WTC11 (cell line): ENCODE results near the gene LAMA2. TPM values are rescaled to one million over a fixed set of nuclear protein-coding genes. Genes with fewer than 3 reads are reported as not detected.

Experiments
- ATAC-seq: fragments of 200-7000 bp; cut with Tn5 transposase; 2 replicates; pipeline ENCODE4 v1.10.0; 2021; ENCODE audit warnings: mild to moderate bottlenecking, moderate library complexity
- CTCF ChIA-PET: fragments of 300-600 bp; sonication (Branson Sonifier 250); formaldehyde crosslinking; loops from one replicate; lab custom pipeline; 2021; ENCODE audit warnings: antibody characterized with exemption; lab: Charles Lee
- POLR2A ChIA-PET: fragments of 350-600 bp; sonication (Branson Sonifier 250); formaldehyde crosslinking; loops from one replicate; lab custom pipeline; 2021; ENCODE audit warnings: antibody characterized with exemption; lab: Charles Lee
- DNase-seq: peaks from one replicate; pipeline ENCODE4 v3.0.0; 2021; ENCODE audit warnings: low spot score
- H3K27ac Mint-ChIP-seq: 2 replicates; pipeline ENCODE4 v1.8.0; 2021; ENCODE audit warnings: mixed read lengths
- H3K27me3 Mint-ChIP-seq: 2 replicates; pipeline ENCODE4 v1.8.0; 2021; ENCODE audit warnings: low read depth, mild to moderate bottlenecking, moderate library complexity, mixed read lengths
- H3K36me3 Mint-ChIP-seq: 2 replicates; pipeline ENCODE4 v1.8.0; 2021; ENCODE audit warnings: mixed read lengths
- H3K4me1 Mint-ChIP-seq: 2 replicates; pipeline ENCODE4 v1.8.0; 2022; ENCODE audit warnings: mixed read lengths
- H3K4me3 Mint-ChIP-seq: 2 replicates; pipeline ENCODE4 v1.8.0; 2021; ENCODE audit warnings: mild to moderate bottlenecking, moderate library complexity, mixed read lengths
- H3K9me3 Mint-ChIP-seq: 2 replicates; pipeline ENCODE4 v1.8.0; 2021; ENCODE audit warnings: mixed read lengths
- ATF1 ChIP-seq: sonication (generic); formaldehyde crosslinking; IDR thresholded peaks from 2 replicates; pipeline ENCODE4 v1.8.1; 2023; ENCODE audit warnings: mild to moderate bottlenecking, moderate library complexity, missing genetic modification reagents
- CBFB ChIP-seq: sonication (generic); formaldehyde crosslinking; IDR thresholded peaks from 2 replicates; pipeline ENCODE4 v1.8.1; 2022; ENCODE audit warnings: mild to moderate bottlenecking, low read depth, missing genetic modification reagents
- CREB1 ChIP-seq: sonication (generic); formaldehyde crosslinking; IDR thresholded peaks from 2 replicates; pipeline ENCODE4 v1.8.0; 2023; ENCODE audit warnings: mild to moderate bottlenecking, missing genetic modification reagents
- CREM ChIP-seq: sonication (generic); formaldehyde crosslinking; IDR thresholded peaks from 2 replicates; pipeline ENCODE4 v1.8.1; 2022; ENCODE audit warnings: mild to moderate bottlenecking, missing genetic modification reagents, moderate library complexity
- E2F1 ChIP-seq: sonication (generic); formaldehyde crosslinking; IDR thresholded peaks from 2 replicates; pipeline ENCODE4 v1.8.0; 2022; ENCODE audit warnings: mild to moderate bottlenecking, missing genetic modification reagents
- E2F4 ChIP-seq: sonication (generic); formaldehyde crosslinking; IDR thresholded peaks from 2 replicates; pipeline ENCODE4 v1.8.1; 2022; ENCODE audit warnings: low read depth, mild to moderate bottlenecking, moderate library complexity, missing genetic modification reagents, borderline replicate concordance
- ELF4 ChIP-seq: sonication (generic); formaldehyde crosslinking; IDR thresholded peaks from 2 replicates; pipeline ENCODE4 v1.8.1; 2022; ENCODE audit warnings: low read depth, mild to moderate bottlenecking, moderate library complexity, missing genetic modification reagents
- ETV6 ChIP-seq: sonication (generic); formaldehyde crosslinking; IDR thresholded peaks from 2 replicates; pipeline ENCODE4 v1.8.1; 2022; ENCODE audit warnings: mild to moderate bottlenecking, missing genetic modification reagents
- GABPB1 ChIP-seq: sonication (generic); formaldehyde crosslinking; IDR thresholded peaks from 2 replicates; pipeline ENCODE4 v1.8.1; 2023; ENCODE audit warnings: mild to moderate bottlenecking, missing genetic modification reagents
- HMGXB4 ChIP-seq: sonication (generic); formaldehyde crosslinking; IDR thresholded peaks from 2 replicates; pipeline ENCODE4 v1.8.1; 2023; ENCODE audit warnings: mild to moderate bottlenecking, moderate library complexity, missing genetic modification reagents
- IRF2 ChIP-seq: sonication (generic); formaldehyde crosslinking; IDR thresholded peaks from 2 replicates; pipeline ENCODE4 v1.8.0; 2022; ENCODE audit warnings: low read depth, missing genetic modification reagents, borderline replicate concordance
- JAZF1 ChIP-seq: fragments of 250-450 bp; sonication (Bioruptor Pico); IDR thresholded peaks from 2 replicates; pipeline ENCODE4 v1.9.0; 2021; ENCODE audit warnings: moderate library complexity, mild to moderate bottlenecking, inconsistent platforms
- MLX ChIP-seq: sonication (generic); formaldehyde crosslinking; IDR thresholded peaks from 2 replicates; pipeline ENCODE4 v1.8.1; 2023; ENCODE audit warnings: mild to moderate bottlenecking, missing genetic modification reagents, moderate library complexity
- MXD4 ChIP-seq: fragments of 250-450 bp; sonication (Bioruptor Pico); IDR thresholded peaks from 2 replicates; pipeline ENCODE4 v1.8.0; 2021; ENCODE audit warnings: mild to moderate bottlenecking, moderate library complexity, borderline replicate concordance
- RORB ChIP-seq: fragments of 250-450 bp; sonication (Bioruptor Pico); IDR thresholded peaks from 2 replicates; pipeline ENCODE4 v1.9.0; 2021; ENCODE audit warnings: mild to moderate bottlenecking
- TP53 ChIP-seq: sonication (generic); formaldehyde crosslinking; IDR thresholded peaks from 2 replicates; pipeline ENCODE4 v1.8.1; 2023; ENCODE audit warnings: mild to moderate bottlenecking, missing genetic modification reagents
- ZBTB43 ChIP-seq: sonication (generic); formaldehyde crosslinking; IDR thresholded peaks from 2 replicates; pipeline ENCODE4 v1.8.1; 2023; ENCODE audit warnings: mild to moderate bottlenecking, missing genetic modification reagents
- ZNF121 ChIP-seq: sonication (generic); formaldehyde crosslinking; IDR thresholded peaks from 2 replicates; pipeline ENCODE4 v1.8.0; 2023; ENCODE audit warnings: missing genetic modification reagents
- ZNF396 ChIP-seq: fragments of 250-450 bp; sonication (Bioruptor Pico); IDR thresholded peaks from 2 replicates; pipeline ENCODE4 v1.8.0; 2021; ENCODE audit warnings: mild to moderate bottlenecking, moderate library complexity, borderline replicate concordance
- ZNF416 ChIP-seq: fragments of 250-450 bp; sonication (Bioruptor Pico); IDR thresholded peaks from 2 replicates; pipeline ENCODE4 v1.9.0; 2021; ENCODE audit warnings: mild to moderate bottlenecking, inconsistent platforms
- ZNF671 ChIP-seq: fragments of 250-450 bp; sonication (Bioruptor Pico); IDR thresholded peaks from 2 replicates; pipeline ENCODE4 v1.8.0; 2021; ENCODE audit warnings: mild to moderate bottlenecking
- total RNA-seq: library from RNA; stranded (reverse); gene quantifications from 3 replicates; pipeline ENCODE4 v1.2.3, GENCODE V29; 2021
- TF ChIP-seq, protein P1 (sequence below): sonication (generic); formaldehyde crosslinking; IDR thresholded peaks from 2 replicates; pipeline ENCODE4 v1.8.1; 2022; ENCODE audit warnings: mild to moderate bottlenecking, moderate library complexity, missing genetic modification reagents
- TF ChIP-seq, protein P2 (sequence below): sonication (generic); formaldehyde crosslinking; IDR thresholded peaks from 2 replicates; pipeline ENCODE4 v1.8.1; 2022; ENCODE audit warnings: missing genetic modification reagents, borderline replicate concordance

The LAMA2 gene
- total RNA-seq, 1 experiment from 2014 or later, result 6.6 TPM

DNA sequence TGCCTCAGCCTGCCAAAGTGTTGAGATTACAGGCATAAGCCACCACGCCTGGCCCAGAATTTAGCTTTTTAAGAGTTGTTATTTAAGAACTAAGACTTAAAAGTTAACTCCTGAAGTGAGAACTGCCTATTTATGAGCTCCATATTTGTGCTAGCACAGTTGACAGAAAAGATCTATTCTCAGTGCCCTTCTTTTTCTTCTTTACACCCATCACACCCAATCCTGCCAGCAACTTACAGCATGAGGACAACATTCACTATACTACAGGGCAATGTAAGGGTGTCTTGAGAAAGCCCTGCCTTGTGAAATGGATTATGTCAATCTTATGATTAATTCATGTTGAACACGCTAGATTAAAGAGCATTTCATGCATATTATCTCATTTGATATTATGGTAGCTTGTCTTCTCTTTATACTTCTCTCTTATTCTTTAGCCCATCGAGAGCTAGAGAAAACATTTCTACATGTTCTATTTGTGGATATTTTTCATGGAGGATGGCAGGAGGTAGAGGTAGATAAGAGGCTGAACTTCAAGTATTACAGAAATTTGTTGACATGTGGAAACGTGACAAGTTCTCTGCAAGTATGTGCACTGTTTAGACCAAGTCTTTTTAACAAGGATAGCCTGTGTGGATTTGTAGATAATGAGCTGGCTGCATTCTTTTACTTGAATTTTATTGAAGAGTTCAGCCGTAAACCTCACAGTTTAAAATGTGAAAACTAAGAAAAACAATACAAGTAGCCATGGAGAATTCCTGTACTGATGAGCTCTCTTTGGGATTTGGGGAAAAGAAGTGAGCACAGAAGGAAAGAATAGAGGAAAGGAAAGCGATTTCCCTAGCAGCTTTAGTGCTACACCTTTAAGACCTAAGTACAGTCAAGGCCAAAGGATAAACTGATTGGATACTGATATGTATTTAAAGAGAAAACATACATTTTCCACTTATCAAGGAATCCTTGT lies 614.8 kb downstream of the LAMA2 start:
- POLR2A ChIA-PET, result interaction anchor here (0.6 kb wide), 1 partner anchor 22 kb away, joined by 3 read pairs; no protein-coding TSS in a partner anchor
- ATAC-seq (no peak), DNase-seq (no peak)
- Mint-ChIP-seq H3K9me3 (no peaks in the 10 kb centered on the region), H3K4me1 (peaks cover 22% of the 10 kb centered on the region), H3K27ac (no peak overlapping the region), H3K4me3 (no peak overlapping the region), H3K27me3 (no peaks in the 10 kb centered on the region), H3K36me3 (no peaks in the 10 kb centered on the region)
- TF ChIP-seq E2F4, result no peak
- TF ChIP-seq ZBTB43 (CRISPR knock-in tag), result no peak
- TF ChIP-seq ELF4 (CRISPR knock-in tag), result no peak
- no peak for TF ChIP-seq ZNF671
- TF ChIP-seq GABPB1, result no peak
- TF ChIP-seq ETV6 (CRISPR knock-in tag), result no peak
- TF ChIP-seq ZNF396 (CRISPR knock-in tag), result no peak
- no peak for TF ChIP-seq ZNF121 (CRISPR knock-in tag)
- TF ChIP-seq HMGXB4 (CRISPR knock-in tag), result no peak
- TF ChIP-seq ZNF416 (CRISPR knock-in tag), result no peak
- no peak for TF ChIP-seq IRF2 (CRISPR knock-in tag)
- TF ChIP-seq TP53, result no peak
- TF ChIP-seq ATF1 (CRISPR knock-in tag), result no peak
- TF ChIP-seq, protein P1, sequence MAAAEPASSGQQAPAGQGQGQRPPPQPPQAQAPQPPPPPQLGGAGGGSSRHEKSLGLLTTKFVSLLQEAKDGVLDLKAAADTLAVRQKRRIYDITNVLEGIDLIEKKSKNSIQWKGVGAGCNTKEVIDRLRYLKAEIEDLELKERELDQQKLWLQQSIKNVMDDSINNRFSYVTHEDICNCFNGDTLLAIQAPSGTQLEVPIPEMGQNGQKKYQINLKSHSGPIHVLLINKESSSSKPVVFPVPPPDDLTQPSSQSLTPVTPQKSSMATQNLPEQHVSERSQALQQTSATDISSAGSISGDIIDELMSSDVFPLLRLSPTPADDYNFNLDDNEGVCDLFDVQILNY, result no peak
- TF ChIP-seq JAZF1 (CRISPR knock-in tag), result no peak
- CTCF ChIA-PET, result interaction anchor here (0.8 to 1.4 kb wide), 4 partner anchors 55 to 117 kb away, joined by 3 to 6 read pairs (median 3); no protein-coding TSS in a partner anchor

GRCh38 chr6:129498541-129498940 lies 615.6 kb downstream of the LAMA2 start:
- no peaks in the 10 kb centered on the region for H3K27me3 Mint-ChIP-seq

More at GRCh38 chr6:129498541-129498940, 615.6 kb downstream of the LAMA2 start:
- no peak overlapping the region for H3K4me3 Mint-ChIP-seq
- POLR2A ChIA-PET, result no interaction called here
- H3K4me1 Mint-ChIP-seq, result peaks cover 26% of the 10 kb centered on the region
- H3K9me3 Mint-ChIP-seq, result no peaks in the 10 kb centered on the region
- no peaks in the 10 kb centered on the region for H3K36me3 Mint-ChIP-seq
- ATAC-seq (no peak), DNase-seq (no peak)
- TF ChIP-seq, protein P1, result no peak
- TF ChIP-seq E2F1 (no peak), CBFB (no peak), CREB1 (no peak), MLX (no peak), ZNF396 (CRISPR knock-in tag) (no peak), CREM (CRISPR knock-in tag) (no peak), RORB (no peak), ZNF121 (CRISPR knock-in tag) (no peak), MXD4 (CRISPR knock-in tag) (no peak)
- TF ChIP-seq, protein P2, sequence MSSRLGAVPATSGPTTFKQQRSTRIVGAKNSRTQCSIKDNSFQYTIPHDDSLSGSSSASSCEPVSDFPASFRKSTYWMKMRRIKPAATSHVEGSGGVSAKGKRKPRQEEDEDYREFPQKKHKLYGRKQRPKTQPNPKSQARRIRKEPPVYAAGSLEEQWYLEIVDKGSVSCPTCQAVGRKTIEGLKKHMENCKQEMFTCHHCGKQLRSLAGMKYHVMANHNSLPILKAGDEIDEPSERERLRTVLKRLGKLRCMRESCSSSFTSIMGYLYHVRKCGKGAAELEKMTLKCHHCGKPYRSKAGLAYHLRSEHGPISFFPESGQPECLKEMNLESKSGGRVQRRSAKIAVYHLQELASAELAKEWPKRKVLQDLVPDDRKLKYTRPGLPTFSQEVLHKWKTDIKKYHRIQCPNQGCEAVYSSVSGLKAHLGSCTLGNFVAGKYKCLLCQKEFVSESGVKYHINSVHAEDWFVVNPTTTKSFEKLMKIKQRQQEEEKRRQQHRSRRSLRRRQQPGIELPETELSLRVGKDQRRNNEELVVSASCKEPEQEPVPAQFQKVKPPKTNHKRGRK (CRISPR knock-in tag), result no peak
- H3K27ac Mint-ChIP-seq, result no peak overlapping the region
- CTCF ChIA-PET, result interaction anchor here (0.8 to 1.4 kb wide), 5 partner anchors 54 to 116 kb away, joined by 3 to 27 read pairs (median 3); no protein-coding TSS in a partner anchor
